GM12892 (cell line): ENCODE measurements around the gene ADAMTS12.

ENCODE experiments used
- DNase-seq: peaks from one replicate; pipeline ENCODE4 v3.0.0; 2011; ENCODE audit not compliant: insufficient read length
- FAIRE-seq: peaks from 2 replicates; lab custom pipeline; 2011; peaks lifted over from hg19 to GRCh38; lab: Jason Lieb, UNC
- POLR2A ChIP-seq: IDR thresholded peaks from 2 replicates; pipeline ENCODE4 v1.6.1; 2011; ENCODE audit warnings: low read depth, low read length, control low read depth
- POLR2AphosphoS5 ChIP-seq: IDR thresholded peaks from 2 replicates; pipeline ENCODE4 v1.6.1; 2011; ENCODE audit warnings: low read depth, low read length, control low read depth
- TAF1 ChIP-seq: IDR thresholded peaks from 2 replicates; pipeline ENCODE4 v1.6.1; 2011; ENCODE audit warnings: low read depth, mild to moderate bottlenecking, control low read depth, low read length, borderline replicate concordance

Gene ADAMTS12

GRCh38 chr5:33766023-33766422, 125.8 kb downstream of the ADAMTS12 start:
- DNase-seq (no peak), FAIRE-seq (no peak)
- TF ChIP-seq TAF1 (no peak), POLR2AphosphoS5 (no peak), POLR2A (no peak)

GRCh38 chr5:33764786-33765185, 127.0 kb downstream of the ADAMTS12 start:
- FAIRE-seq = no peak
- no peak for DNase-seq
- no peak for TF ChIP-seq TAF1
- TF ChIP-seq POLR2A = no peak
- TF ChIP-seq POLR2AphosphoS5 = no peak

GRCh38 chr5:33763435-33763834, 128.4 kb downstream of the ADAMTS12 start:
- no peak for TF ChIP-seq TAF1
- TF ChIP-seq POLR2AphosphoS5 = no peak
- no peak for FAIRE-seq

GRCh38 chr5:33762859-33763258, 128.9 kb downstream of the ADAMTS12 start:
- peak; percentile 56 for FAIRE-seq
- DNase-seq = no peak
- no peak for TF ChIP-seq POLR2A

More at GRCh38 chr5:33763435-33763834, 128.4 kb downstream of the ADAMTS12 start:
- DNase-seq = no peak

GRCh38 chr5:33761139-33761538, 130.7 kb downstream of the ADAMTS12 start:
- no peak for DNase-seq
- FAIRE-seq = no peak
- no peak for TF ChIP-seq TAF1
- TF ChIP-seq POLR2AphosphoS5 = no peak
- TF ChIP-seq POLR2A = no peak

GRCh38 chr5:33758737-33759136, 133.1 kb downstream of the ADAMTS12 start:
- TF ChIP-seq POLR2AphosphoS5 = no peak
- no peak for TF ChIP-seq POLR2A
- TF ChIP-seq TAF1 = no peak
- FAIRE-seq (no peak), DNase-seq (no peak)

- DNase-seq (no peak), FAIRE-seq (no peak)
- no peak for TF ChIP-seq POLR2A
Observed at GRCh38 chr5:33756491-33756890, 135.3 kb downstream of the ADAMTS12 start.

GRCh38 chr5:33755231-33755630, 136.6 kb downstream of the ADAMTS12 start:
- no peak for TF ChIP-seq POLR2AphosphoS5
- no peak for FAIRE-seq
- no peak for DNase-seq

GRCh38 chr5:33753704-33754103, 138.1 kb downstream of the ADAMTS12 start:
- no peak for FAIRE-seq
- no peak for DNase-seq
- no peak for TF ChIP-seq TAF1
- no peak for TF ChIP-seq POLR2AphosphoS5
- no peak for TF ChIP-seq POLR2A

GRCh38 chr5:33748754-33749153, 143.0 kb downstream of the ADAMTS12 start:
- FAIRE-seq = no peak
- no peak for TF ChIP-seq POLR2A
- no peak for TF ChIP-seq POLR2AphosphoS5
- TF ChIP-seq TAF1 = no peak

GRCh38 chr5:33745101-33745770, 146.6 kb downstream of the ADAMTS12 start:
- DNase-seq (no peak), FAIRE-seq (no peak)
- TF ChIP-seq POLR2A = no peak

More at GRCh38 chr5:33748754-33749153, 143.0 kb downstream of the ADAMTS12 start:
- no peak for DNase-seq

- TF ChIP-seq POLR2AphosphoS5 = no peak
- TF ChIP-seq POLR2A = no peak
- TF ChIP-seq TAF1 = no peak
- no peak for FAIRE-seq
- DNase-seq = no peak
Observed at GRCh38 chr5:33743099-33743498, 148.7 kb downstream of the ADAMTS12 start.

GRCh38 chr5:33742181-33742580, 149.6 kb downstream of the ADAMTS12 start:
- TF ChIP-seq TAF1 = no peak
- no peak for TF ChIP-seq POLR2A
- no peak for TF ChIP-seq POLR2AphosphoS5
- DNase-seq (no peak), FAIRE-seq (no peak)
